ENCODE results near the gene BRIP1. TPM values are rescaled to one million over a fixed set of nuclear protein-coding genes. Genes with fewer than 3 reads are reported as not detected.

The BRIP1 gene
- total RNA-seq, 2 experiments from 2014 or later = 13.2 to 14.5 TPM

DNA sequence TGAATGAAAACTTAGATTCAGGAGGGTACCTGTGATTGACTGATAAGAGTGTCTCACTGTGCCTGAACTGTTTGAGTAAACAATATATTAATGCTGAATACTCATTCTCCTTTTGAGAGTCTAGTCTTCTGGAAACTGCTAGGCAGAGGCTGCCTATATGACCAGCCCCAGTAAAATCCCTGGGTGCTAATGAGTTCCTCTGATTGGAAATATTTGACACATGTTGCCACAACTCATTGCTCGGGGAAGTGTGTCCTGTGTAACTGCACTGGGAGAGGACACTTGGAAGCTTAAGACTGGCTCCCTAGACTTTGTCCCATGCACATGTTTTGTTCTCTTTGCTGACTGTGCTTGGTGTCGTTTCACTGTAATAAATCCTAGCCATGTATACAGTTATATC, 163.6 kb downstream of the BRIP1 start:
- H3K4me3 Mint-ChIP-seq = no peak overlapping the region
- DNase-seq = no peak

DNA sequence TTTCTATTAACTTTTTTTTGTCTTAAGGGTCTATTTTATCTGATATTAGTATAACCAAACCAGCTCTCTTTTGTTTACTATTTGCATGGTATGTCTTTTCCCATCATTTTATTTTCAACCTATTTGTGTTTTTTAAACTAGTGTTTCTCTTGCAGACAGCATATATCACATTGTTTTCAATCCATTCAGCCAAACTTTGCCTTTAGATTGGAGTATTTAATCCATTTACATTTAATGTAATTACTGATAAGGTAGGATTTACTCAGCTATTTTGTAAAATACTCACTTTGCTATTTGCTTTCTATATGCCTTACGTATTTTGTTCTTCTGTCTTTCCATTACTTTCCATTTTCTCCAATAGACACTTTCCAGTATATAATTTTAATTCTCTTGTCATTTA, 164.3 kb downstream of the BRIP1 start:
- ATAC-seq (no peak), DNase-seq (no peak)
- CTCF ChIA-PET = interaction anchor here (1.1 kb wide), 1 partner anchor 63 kb away, joined by 3 read pairs; no protein-coding TSS in a partner anchor
- Mint-ChIP-seq H3K4me3 (no peak overlapping the region), H3K27ac (no peak overlapping the region), H3K36me3 (ENCODE audit: low read depth) (peaks cover 13% of the 10 kb centered on the region), H3K27me3 (no peaks in the 10 kb centered on the region), H3K4me1 (ENCODE audit: low read depth) (no peaks in the 10 kb centered on the region), H3K9me3 (peaks cover 56% of the 10 kb centered on the region)
- POLR2A ChIA-PET = interaction anchor here (0.7 kb wide), 1 partner anchor 11 kb away, joined by 3 read pairs; no protein-coding TSS in a partner anchor
- intact Hi-C loops (cut with micrococcal nuclease) = no loop called here
- TF ChIP-seq, protein P1, sequence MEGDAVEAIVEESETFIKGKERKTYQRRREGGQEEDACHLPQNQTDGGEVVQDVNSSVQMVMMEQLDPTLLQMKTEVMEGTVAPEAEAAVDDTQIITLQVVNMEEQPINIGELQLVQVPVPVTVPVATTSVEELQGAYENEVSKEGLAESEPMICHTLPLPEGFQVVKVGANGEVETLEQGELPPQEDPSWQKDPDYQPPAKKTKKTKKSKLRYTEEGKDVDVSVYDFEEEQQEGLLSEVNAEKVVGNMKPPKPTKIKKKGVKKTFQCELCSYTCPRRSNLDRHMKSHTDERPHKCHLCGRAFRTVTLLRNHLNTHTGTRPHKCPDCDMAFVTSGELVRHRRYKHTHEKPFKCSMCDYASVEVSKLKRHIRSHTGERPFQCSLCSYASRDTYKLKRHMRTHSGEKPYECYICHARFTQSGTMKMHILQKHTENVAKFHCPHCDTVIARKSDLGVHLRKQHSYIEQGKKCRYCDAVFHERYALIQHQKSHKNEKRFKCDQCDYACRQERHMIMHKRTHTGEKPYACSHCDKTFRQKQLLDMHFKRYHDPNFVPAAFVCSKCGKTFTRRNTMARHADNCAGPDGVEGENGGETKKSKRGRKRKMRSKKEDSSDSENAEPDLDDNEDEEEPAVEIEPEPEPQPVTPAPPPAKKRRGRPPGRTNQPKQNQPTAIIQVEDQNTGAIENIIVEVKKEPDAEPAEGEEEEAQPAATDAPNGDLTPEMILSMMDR (IDR thresholded peaks at IDR 0.05) = no peak

More for the DNA sequence above, 163.6 kb downstream of the BRIP1 start:
- TF ChIP-seq, protein P1 (IDR thresholded peaks at IDR 0.05) = no peak
- peaks cover 13% of the 10 kb centered on the region for H3K36me3 Mint-ChIP-seq (ENCODE audit: low read depth)
- POLR2A ChIA-PET = no interaction called here
- peaks cover 59% of the 10 kb centered on the region for H3K9me3 Mint-ChIP-seq
- no peak overlapping the region for H3K27ac Mint-ChIP-seq
- CTCF ChIA-PET = no interaction called here
- H3K27me3 Mint-ChIP-seq = no peaks in the 10 kb centered on the region
- intact Hi-C loops (cut with micrococcal nuclease) = no loop called here
- no peaks in the 10 kb centered on the region for H3K4me1 Mint-ChIP-seq (ENCODE audit: low read depth)
- no peak for ATAC-seq

DNA sequence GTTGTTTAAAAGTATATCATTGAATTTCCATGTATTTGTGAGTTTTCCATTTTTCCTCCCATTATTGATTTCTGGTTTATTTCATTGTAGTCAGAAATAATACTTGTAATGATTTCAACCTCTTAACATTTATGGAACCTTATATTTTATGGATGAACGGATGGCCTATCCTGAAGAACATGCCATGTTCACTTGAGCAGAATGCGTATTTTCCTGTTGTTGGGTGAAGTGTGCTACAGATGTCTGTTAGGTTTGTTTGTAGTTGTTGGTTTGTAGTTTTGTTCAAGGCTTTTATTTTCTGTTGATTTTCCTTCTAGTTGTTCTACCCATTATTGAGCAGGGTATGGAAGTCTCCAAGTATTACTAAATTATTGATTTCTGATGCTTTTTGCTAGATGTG, 165.1 kb downstream of the BRIP1 start:
- TF ChIP-seq, protein P1 (IDR thresholded peaks at IDR 0.05) = no peak
- Mint-ChIP-seq H3K27me3 (no peaks in the 10 kb centered on the region), H3K9me3 (peaks cover 48% of the 10 kb centered on the region), H3K36me3 (ENCODE audit: low read depth) (peaks cover 13% of the 10 kb centered on the region), H3K27ac (no peak overlapping the region), H3K4me1 (ENCODE audit: low read depth) (no peaks in the 10 kb centered on the region), H3K4me3 (no peak overlapping the region)
- POLR2A ChIA-PET = interaction anchor here (0.7 kb wide), 1 partner anchor 11 kb away, joined by 3 read pairs; no protein-coding TSS in a partner anchor
- no peak for ATAC-seq
- no peak for DNase-seq
- intact Hi-C loops (cut with micrococcal nuclease) = no loop called here
- CTCF ChIA-PET = interaction anchor here (1.1 kb wide), 1 partner anchor 63 kb away, joined by 3 read pairs; no protein-coding TSS in a partner anchor

DNA sequence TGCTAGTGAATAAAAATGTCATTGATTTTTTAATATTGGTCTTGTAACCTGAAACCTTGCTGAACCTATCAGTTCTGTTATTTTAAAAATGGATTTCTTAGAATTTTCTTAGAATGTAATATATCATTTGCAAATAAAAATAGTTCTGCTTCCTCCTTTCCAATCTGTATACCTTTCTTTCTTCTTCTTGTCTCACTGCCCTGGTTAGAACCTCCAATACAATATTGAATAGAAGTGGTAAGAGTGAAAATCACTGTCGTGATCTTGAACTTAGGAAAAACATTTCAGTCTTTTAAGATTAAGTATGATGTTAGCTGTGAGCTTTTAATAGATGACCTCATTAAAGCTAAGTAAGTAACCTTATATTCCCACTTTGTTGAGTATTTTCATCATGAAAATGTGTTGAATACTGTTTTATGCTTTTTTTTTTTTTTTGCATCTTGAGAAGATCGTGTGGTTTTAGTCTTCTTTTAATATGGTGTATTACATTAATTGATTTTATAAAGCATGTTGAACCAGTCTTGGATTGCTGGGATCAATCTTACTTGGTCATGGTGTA, 167.5 kb downstream of the BRIP1 start:
- Mint-ChIP-seq H3K27ac (no peak overlapping the region), H3K4me1 (ENCODE audit: low read depth) (no peaks in the 10 kb centered on the region), H3K27me3 (no peaks in the 10 kb centered on the region), H3K36me3 (ENCODE audit: low read depth) (peaks cover 14% of the 10 kb centered on the region), H3K9me3 (peaks cover 28% of the 10 kb centered on the region), H3K4me3 (no peak overlapping the region)
- POLR2A ChIA-PET = no interaction called here
- intact Hi-C loops (cut with micrococcal nuclease) = no loop called here
- TF ChIP-seq, protein P1 (IDR thresholded peaks at IDR 0.05) = no peak
- CTCF ChIA-PET = no interaction called here
- DNase-seq (no peak), ATAC-seq (no peak)

DNA sequence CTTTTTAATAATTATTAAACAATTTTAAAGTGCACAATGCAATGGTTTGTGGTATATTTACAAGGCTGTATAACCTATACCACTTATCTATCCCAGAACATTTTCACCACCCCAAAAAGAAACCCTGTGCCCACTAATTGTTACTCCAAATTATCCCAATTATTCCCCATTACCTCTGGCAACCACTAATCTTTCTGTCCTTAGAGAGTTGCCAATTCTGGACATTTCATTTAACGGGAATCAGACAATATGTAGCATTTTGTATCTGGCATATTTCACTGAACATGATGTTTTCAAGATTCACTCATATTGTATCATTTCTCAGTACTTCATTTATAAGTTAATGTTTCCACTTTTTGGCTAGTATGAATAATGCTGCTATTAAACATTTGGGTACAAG, 169.2 kb downstream of the BRIP1 start:
- no peak for DNase-seq
- Mint-ChIP-seq H3K27me3 (no peaks in the 10 kb centered on the region), H3K27ac (no peak overlapping the region), H3K9me3 (peaks cover 12% of the 10 kb centered on the region), H3K36me3 (ENCODE audit: low read depth) (peaks cover 22% of the 10 kb centered on the region), H3K4me3 (no peak overlapping the region), H3K4me1 (ENCODE audit: low read depth) (no peaks in the 10 kb centered on the region)
- POLR2A ChIA-PET = no interaction called here
- no peak for ATAC-seq
- CTCF ChIA-PET = no interaction called here
- intact Hi-C loops (cut with micrococcal nuclease) = no loop called here
- TF ChIP-seq, protein P1 (IDR thresholded peaks at IDR 0.05) = no peak

Measured in activated CD8-positive, alpha-beta T cell treated with anti-CD3 and anti-CD28 coated beads for 36 hours (primary cell).